GM19099 (cell line): ENCODE results near the gene SLC16A7.

Experiments used
- POLR2A ChIP-seq: IDR thresholded peaks from 3 replicates; pipeline ENCODE4 v1.6.1; 2011; ENCODE audit warnings: low read depth; ENCODE audit not compliant: insufficient read length; ENCODE audit errors: extremely low read depth

The SLC16A7 gene, protein sequence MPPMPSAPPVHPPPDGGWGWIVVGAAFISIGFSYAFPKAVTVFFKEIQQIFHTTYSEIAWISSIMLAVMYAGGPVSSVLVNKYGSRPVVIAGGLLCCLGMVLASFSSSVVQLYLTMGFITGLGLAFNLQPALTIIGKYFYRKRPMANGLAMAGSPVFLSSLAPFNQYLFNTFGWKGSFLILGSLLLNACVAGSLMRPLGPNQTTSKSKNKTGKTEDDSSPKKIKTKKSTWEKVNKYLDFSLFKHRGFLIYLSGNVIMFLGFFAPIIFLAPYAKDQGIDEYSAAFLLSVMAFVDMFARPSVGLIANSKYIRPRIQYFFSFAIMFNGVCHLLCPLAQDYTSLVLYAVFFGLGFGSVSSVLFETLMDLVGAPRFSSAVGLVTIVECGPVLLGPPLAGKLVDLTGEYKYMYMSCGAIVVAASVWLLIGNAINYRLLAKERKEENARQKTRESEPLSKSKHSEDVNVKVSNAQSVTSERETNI

DNA sequence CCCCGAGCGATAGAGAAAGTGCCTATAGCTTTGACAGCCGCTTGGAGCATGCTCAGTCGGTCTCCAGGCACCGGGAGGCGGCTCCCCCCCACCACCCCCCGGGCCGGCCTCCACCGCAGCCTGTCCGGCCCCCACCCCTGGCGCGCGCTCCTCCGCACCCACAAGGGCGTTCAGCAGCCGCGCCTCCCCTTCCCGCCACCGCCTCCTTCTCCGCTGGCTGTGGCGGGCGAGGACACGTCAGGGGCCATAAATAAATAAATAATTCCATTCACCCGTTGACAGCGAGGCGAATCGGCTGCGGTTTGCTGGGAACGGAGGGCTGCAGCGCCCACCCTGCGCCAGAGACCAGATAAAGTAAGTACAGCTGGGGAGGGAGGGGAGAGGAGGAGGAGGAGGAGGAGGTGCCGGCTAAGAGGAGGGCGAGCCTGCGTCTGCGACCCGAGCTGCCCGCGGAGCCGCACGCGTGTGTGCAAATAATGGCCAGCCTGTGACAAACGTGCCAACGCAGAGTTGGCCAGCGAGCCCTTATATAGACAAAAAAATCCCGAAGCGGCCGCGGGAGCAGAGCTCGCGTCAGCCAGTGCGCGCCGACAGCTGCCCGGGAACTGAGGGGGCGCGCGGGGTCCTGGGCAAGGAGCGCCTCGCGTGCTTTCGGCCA, at the start of gene SLC16A7:
Gene SLC16A7 (plus strand): TSS at position 147 of the 658 bp plus-strand sequence. CDS start 108,773 bp downstream, outside the sequence.
- peak; percentile 21 for TF ChIP-seq POLR2A

DNA sequence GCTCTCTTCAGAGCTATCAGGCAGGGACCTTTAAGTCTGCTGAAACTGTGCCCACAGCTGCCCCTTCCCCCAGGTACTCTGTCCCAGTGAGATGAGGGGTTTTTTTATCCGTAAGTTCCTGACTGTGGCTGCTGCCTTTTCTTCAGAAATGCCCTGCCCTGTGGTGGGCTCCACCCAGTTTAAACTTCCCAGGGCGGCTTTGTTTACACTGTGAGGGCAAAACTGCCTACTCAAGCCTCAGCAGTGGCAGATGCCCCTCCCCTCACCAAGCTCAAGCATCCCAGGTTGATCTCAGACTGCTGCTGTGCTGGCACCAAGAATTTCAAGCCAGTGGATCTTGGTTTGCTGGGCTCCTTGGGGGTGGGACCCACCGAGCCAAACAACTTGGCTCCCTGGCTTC, 46.9 kb upstream of the SLC16A7 start:
- no peak for TF ChIP-seq POLR2A

DNA sequence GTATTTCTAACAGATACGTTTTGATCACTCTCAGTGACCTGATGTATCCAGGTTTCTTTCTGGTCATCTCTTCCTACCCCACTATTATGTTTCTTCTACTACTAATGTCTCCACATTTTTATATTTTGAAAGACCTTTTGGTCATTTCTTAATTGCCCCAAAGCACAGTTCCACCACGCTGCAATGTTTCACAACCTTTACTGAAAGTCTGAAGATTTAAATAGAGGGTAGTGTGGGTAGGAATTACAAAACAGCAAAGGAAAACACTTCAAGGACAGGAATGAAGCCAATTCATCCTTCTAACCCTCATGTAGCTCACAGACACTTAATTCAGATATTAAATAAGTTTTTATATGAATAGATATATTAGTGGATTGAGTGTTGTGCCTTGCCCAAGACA, 36.1 kb upstream of the SLC16A7 start:
- no peak for TF ChIP-seq POLR2A

DNA sequence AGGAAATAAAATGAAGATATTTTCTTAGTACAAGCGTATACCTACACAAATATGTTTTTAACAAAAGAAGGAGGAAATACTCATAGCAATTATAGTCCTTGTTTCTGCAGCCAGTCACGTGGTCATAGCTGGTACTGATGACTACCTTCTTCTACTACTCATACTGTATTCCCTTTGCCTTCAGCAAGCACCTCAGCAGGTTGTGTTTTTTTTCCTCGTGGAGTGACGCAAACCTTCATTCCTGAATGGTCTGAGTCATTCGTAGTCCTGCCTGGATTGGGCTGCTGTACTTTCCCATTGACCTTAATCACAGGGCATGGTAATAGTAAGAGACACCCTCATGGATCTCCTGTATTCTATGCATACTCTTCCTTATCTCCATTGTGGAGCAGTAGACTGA, 25.7 kb upstream of the SLC16A7 start:
- TF ChIP-seq POLR2A, result no peak

DNA sequence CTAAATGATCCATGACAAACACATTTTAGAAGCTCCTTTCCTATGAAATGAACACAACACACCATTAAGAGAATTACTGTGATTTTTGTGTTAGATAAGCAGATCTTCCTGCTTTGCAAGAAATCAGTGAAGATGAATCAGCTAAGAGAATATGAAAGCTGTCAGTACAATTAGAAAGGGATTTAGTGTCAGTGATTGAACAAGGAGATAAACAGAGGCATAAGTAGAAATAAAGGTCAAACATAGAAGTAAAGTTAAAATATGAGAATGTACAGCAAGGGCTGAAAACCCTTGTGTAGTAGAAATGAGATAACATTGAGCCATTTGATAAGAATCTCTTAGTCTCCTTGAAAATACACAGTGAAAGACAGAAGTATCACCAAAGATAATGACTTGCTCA, 21.4 kb upstream of the SLC16A7 start:
- no peak for TF ChIP-seq POLR2A

DNA sequence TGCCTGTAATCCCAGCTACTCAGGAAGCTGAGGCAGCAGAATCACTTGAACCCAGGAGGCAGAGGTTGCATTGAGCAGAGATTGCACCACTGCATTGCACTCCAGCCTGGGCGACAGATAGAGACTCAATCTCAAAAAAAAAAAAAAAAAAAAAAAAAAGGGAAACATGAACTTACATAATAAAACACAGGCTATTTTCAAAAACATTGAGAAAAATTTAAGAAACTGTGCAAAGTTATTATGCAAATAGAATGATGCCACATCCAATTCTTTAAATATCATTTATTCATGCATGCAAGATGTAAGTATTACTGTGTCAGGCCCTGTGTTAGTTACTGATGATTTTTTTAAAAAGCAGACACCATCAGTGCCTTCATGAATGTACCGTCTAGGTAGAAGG, 20.0 kb upstream of the SLC16A7 start:
- TF ChIP-seq POLR2A, result no peak

DNA sequence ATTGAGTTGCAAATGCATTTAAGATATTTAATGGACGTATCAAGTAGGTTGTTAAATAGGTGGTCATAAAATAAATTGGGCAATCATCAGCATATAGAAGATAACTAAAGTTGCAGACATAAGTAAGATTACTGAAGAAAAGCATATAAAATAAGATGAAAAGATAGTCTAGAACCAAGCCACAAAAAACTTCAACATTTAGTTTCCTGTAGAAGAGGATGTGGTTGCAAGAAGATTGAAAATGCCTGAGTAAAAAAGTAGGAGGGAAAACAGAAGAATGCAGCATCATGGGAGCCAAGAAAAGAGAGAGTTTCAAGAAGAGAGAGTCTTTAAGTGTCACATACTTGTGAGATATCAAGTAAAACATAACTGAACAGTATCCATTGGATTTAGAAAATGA, 17.6 kb upstream of the SLC16A7 start:
- TF ChIP-seq POLR2A, result no peak

DNA sequence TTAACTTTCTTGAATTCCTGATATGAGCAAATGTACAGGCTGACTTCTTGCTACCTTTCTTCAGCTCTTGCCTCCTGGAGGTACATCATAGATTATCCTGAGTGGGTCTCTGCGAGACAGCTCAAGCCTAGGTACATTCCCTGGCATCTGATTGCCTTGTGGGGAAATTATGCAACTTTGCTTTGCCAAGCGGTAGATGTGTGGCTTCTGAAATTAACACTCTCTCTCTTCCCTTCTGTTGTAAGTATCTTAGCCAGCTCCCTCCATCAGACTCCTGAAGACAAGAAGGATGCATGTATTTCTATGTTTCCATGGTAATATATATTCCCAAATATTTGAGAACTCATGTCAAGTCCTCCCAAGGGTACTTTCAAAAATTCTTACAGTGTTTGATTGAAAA, 16.2 kb upstream of the SLC16A7 start:
- TF ChIP-seq POLR2A, result no peak

DNA sequence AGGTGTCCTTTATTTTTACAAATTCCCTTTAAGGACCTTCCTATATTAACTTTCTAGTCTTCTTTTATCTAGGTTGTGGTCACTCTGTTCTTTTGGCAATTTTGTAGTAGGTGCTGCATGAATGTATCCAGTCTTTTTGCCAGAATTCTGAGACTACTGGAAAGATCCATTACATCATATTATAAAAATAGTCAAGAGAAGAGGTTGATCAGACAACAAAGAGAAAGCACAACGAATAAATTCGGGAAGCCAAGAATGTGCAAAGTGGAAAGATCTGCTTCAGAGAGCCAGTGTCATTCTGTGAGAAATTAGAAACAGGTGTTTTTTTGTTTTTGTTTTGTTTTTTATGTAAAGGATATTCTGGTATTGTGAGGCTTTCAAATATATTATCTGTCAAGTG, 15.8 kb upstream of the SLC16A7 start:
- TF ChIP-seq POLR2A, result no peak

DNA sequence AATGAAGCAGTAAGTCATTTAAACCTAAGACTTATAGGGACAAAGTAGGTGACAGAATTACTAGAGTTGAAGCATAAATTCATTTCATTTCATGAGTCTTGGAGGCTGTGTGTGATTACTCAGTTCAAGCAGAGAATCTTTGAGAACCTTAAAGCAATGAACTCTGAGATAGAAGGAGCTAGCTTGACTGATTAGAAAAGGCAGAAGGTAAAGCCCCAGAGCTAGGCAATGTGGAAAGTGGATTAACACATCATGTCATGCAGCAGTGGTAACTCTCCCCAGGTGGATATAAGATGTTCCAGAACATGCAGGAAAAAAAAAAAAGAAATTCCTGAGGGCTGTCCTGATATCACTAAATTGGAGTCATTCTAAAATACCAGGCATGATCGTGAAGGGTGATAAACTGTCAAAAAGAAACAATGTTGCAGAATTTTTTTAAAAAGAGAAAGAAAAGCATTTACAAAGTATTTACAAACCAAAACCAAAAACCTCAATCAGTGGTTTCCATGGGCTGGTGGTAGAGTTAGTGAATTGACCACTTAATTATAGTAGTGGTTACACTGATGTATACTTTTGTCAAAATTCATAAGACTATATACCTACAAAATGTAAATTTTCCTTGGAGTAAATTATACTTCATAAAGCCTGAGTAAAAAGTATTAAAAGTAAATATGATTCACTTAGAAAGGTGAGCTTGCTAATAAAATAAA, 12.7 kb upstream of the SLC16A7 start:
- TF ChIP-seq POLR2A, result no peak

DNA sequence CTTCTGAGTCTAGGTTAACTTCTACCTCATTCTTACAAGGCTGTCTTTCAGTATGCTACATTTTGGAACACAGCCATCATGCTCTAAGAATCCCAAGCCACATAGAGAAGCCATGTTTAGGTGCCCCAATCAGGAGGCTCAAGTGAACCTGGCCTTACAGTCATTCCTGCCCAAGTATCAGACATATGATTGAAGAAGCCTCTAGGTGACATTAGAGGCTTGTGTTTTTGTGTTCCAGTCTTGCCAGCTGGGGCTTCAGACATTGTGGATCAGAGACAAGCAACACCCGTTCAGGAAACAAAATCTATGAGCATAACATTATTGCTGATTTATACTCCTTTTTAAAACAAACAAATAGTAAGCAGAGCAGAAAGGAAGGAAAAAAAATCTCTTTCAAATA, 8.1 kb upstream of the SLC16A7 start:
- TF ChIP-seq POLR2A, result no peak

DNA sequence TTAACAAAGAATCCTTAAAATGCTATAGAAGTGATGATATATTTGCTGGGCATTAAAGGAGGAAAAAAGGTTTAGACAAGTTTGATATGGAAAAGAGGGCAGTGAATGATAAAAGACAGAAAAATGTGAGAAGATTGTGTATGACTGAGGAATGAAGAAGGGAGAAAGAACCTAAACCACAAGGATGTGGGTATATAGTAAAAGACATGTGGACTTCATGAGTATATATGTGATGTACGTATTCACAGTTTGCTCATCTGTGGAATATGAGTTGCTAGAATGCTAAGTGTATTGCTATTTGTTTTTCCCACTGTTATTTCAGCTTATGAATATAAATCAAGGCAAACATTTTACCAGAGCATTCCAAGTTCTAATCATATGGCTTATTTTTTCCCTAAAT, 2.1 kb upstream of the SLC16A7 start:
- no peak for TF ChIP-seq POLR2A

DNA sequence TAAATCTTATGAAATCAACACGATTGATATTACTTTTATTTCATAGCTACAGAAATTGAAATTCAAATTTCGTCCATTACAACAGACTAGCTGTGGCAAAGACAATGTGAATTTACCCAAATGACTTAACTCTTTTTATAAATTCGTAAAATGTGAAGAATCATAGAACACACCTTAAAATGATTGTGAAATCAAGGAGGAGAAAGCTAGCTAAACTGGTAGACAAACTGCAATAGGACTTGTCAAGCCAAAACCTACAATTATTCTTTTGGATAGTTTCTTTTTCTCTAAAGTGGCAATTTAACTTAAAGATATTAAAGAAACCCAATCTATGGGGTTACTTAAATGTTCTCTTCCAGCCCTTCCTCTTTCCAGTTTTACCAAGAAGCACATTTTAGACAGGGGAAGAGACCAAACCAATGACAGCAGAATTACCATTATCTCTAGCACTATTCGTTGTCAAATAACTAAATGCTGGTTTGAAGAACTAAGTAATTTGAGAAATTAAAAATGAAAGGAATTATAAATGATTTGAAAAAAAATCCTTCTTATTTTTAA, 807 bp upstream of the SLC16A7 start:
- TF ChIP-seq POLR2A, result no peak

DNA sequence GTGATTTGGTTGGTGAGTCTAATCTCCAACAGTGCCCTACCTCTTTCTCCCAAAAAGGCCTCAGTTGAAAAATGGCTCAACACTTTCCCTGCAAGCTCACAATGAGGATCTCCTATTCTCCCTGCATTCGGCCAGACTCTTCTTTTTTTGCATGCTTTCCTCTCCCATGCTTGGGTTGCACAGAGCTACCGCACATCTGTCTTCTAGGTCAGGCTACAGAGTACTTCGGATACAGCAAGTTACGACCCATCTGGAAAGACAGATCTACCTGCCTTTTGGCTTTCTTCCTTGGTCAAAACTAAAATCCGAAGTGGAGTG, 305 bp upstream of the SLC16A7 start:
- TF ChIP-seq POLR2A, result no peak

DNA sequence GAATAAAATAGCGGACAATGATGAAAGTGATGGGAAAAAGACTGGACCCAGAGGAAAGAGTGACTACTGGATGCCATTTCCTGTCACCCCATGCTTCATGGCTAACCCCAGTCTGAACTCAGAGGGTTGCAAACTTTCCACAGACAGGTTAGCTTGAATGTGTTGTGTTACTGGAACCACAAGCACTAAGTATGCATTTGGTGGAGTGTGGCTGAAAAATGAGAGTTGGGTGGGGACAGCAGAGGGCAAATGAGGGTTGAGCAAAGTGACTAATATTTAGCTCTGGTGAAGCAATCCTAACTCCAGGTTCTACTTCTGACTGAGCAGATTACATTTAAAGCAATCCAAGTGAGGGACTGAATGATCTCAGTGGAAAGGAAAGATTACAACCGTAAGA, 1.6 kb downstream of the SLC16A7 start:
- TF ChIP-seq POLR2A, result no peak
